Measurements from ENCODE around the gene PDCD10.

GRCh38 chr3:167761302-167761701 lies 26.6 kb upstream of the PDCD10 start:
- TF ChIP-seq CTCF (IDR thresholded peaks at IDR 0.05) (no peak), POLR2A (IDR thresholded peaks at IDR 0.05) (no peak)

Measured in uterus (tissue), 2 donors.